ENCODE measurements around the gene ZNF214.
"Not testable (repeated sequence)": the region's sequence is repeated elsewhere in the genome, so short reads cannot be mapped to it uniquely, and the experiment has no call there.

Gene ZNF214

DNA sequence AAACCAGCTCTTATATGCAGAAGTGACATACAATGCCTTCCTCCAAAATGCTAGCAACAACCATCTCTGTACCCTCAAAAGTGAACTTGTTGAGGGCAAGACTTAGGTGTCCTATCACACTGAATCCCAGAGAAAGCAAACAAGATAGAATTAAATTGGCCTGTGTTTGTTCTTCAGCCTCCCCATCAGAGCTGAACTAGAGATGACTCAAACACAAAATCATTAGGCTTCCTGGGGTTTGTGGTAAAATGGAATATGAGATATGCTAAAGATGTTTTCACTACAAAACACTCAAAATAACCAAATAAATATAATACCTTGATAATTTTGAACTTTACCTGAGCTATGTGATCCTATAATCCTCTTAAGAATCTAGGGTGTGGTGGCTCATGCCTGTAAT is 31.6 kb downstream of the ZNF214 start:
- DNase-seq (ENCODE audit: low spot score): no peak

GRCh38 chr11:6986487-6986886 is 33.7 kb downstream of the ZNF214 start:
- no peak for DNase-seq (ENCODE audit: low spot score)

DNA sequence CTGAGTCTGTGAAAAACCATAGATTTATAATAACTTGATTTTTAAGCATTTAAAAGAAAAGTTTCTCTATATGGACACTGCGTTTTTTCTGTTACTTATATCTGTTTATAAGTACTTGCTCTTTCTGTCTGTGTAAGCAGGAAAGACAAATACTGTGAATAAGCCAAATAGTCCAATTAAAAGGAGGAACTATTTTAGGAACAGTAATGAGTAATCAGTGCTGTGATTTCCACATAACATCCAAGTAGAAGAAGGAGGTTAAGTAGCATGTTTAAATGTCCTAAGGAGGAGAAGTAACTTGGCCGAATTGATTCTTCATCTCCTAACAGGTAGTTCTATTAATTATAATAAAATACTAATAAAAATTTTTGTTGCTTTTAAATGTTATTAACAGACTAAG is 40.8 kb downstream of the ZNF214 start:
- DNase-seq (ENCODE audit: low spot score): no peak

DNA sequence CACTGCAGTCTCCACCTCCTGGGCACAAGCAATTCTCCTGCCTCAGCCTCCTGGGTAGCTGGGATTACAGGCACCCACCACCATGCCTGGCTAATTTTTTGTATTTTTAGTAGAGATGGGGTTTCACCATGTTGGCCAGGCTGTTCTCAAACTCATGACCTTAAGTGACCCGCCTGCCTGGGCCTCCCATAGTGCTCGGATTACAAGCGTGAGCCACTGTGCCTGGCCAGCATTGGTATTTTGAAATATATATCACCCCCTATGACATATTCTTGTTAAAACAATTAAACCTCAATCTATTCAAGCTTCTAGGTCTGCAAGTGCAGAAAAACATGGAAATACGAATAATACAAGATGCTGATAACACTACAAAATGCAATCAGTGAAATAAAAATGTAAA is 50.3 kb downstream of the ZNF214 start:
- DNase-seq (ENCODE audit: low spot score): not testable (repeated sequence)

DNA sequence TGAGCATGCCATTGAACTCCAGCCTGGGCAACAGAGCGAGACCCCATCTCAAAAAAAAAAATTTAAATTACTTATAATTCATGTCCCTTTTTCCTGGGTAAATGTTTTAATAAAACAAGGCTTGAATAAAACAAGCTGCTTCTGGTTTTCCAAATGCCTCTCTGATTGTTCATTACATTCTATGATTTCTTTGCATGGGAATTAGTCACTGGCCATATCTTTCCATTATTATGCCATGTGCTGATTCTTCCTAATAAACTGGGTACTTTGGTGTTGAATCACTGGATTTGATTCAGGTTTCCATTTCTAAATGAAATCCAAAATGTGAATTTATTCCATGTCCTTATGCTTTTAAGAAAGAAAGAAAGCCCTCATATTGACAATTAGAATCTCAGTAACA is 51.3 kb downstream of the ZNF214 start:
- no peak for DNase-seq (ENCODE audit: low spot score)

GRCh38 chr11:6962673-6963072 is 57.5 kb downstream of the ZNF214 start:
- DNase-seq (ENCODE audit: low spot score): no peak

DNA sequence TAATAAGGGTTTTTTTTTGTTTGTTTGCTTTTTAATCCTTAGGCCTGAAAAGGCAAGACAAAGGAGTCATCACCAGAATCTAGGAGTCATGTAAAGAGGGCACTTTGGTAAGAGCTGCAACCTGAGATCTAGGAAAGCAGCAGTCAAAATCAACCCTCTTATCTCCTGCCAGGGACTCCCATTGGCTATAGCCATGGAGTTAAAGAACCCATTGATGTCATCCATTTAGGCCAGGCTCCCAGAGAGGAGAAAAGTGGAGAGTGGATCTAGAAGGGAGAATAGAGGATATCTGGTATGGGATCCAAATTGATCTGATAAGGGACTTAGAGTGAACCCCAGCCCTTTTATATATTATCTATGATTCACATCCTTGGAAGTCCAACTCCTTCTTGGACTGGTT is 58.0 kb downstream of the ZNF214 start:
- DNase-seq (ENCODE audit: low spot score): no peak

DNA sequence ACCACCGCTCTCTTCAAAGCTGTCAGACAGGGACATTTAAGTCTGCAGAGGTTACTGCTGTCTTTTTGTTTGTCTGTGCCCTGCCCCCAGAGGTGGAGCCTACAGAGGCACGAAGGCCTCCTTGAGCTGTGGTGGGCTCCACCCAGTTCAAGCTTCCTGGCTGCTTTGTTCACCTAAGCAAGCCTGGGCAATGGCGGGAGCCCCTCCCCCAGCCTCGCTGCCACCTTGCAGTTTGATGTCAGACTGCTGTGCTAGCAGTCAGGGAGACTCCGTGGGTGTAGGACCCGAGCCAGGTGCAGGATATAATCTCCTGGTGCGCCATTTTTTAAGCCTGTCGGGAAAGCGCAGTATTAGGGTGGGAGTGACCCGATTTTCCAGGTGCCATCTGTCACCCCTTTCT is 65.9 kb downstream of the ZNF214 start:
- DNase-seq (ENCODE audit: low spot score): not testable (repeated sequence)

All from kidney tubule cell (primary cell).